HepG2 (cell line): Measurements from ENCODE around the gene FNBP1L. TPM values are rescaled to one million over a fixed set of nuclear protein-coding genes. Genes with fewer than 3 reads are reported as not detected.

Experiments used
- ATAC-seq: fragments of 200-7000 bp; cut with Tn5 transposase; 3 replicates; pipeline ENCODE4 v1.9.1; 2020; ENCODE audit warnings: mild to moderate bottlenecking, moderate library complexity
- BruUV-seq: library from RNA; stranded (reverse); fragments of 400-500 nt; replicated peaks from 2 replicates; lab custom pipeline; 2021; lab: Mats Ljungman, UMichigan
- CTCF ChIA-PET: fragments of 300-600 bp; formaldehyde crosslinking; extraction: SDS; loops from one replicate; lab custom pipeline; 2021; ENCODE audit warnings: low total read pairs, inconsistent platforms, low intra/inter-chr PET ratio; lab: Yijun Ruan, JAX
- POLR2A ChIA-PET: fragments of 350-600 bp; sonication (Branson Sonifier 250); formaldehyde crosslinking; loops from one replicate; lab custom pipeline; 2020; ENCODE audit warnings: antibody characterized with exemption, inconsistent platforms; lab: Yijun Ruan, JAX
- DNase-seq: peaks from one replicate; pipeline ENCODE4 v3.0.0-alpha.2; 2015; ENCODE audit warnings: low spot score
- FAIRE-seq: peaks from 3 replicates; lab custom pipeline; 2011; peaks lifted over from hg19 to GRCh38; lab: Jason Lieb, UNC
- H2AFZ ChIP-seq: one replicate; pipeline ENCODE4 v1.6.1; 2011; ENCODE audit warnings: low read length, inconsistent platforms
- H3K27ac ChIP-seq: fragments of 300-600 bp; 3 replicates; pipeline ENCODE4 v1.8.0; 2011; ENCODE audit warnings: mixed run types, mild to moderate bottlenecking, mixed read lengths, low read length, inconsistent platforms; ENCODE audit not compliant: insufficient read depth; ENCODE audit errors: extremely low read length
- H3K27me3 ChIP-seq, 2 experiments: fragments of 200-600 bp in 1 of 2; 2 replicates in 1 of 2; 3 replicates in 1 of 2; pipeline versions ENCODE4 v1.6.0 to v1.8.0; 2011; ENCODE audit warnings: low read length in 2 of 2, mild to moderate bottlenecking in 2 of 2, moderate library complexity in 2 of 2, inconsistent platforms in 1 of 2; ENCODE audit not compliant: insufficient read depth in 2 of 2, control insufficient read depth in 1 of 2
- H3K36me3 ChIP-seq, 2 experiments: fragments of 200-600 bp in 1 of 2; replicated peaks in 1 of 2; 2 replicates in 1 of 2; 3 replicates in 1 of 2; pipeline versions ENCODE4 v1.5.1 to v1.8.0; 2011; ENCODE audit warnings: low read length in 2 of 2, inconsistent platforms in 1 of 2; ENCODE audit not compliant: insufficient read depth in 2 of 2, control insufficient read depth in 1 of 2
- H3K4me1 ChIP-seq: 2 replicates; pipeline ENCODE4 v1.5.1; 2012; ENCODE audit warnings: low read length, inconsistent platforms; ENCODE audit not compliant: insufficient read depth
- H3K4me2 ChIP-seq: 2 replicates; pipeline ENCODE4 v1.6.0; 2011; ENCODE audit warnings: low read depth, low read length, inconsistent platforms
- H3K4me3 ChIP-seq, 3 experiments: fragments of 200-600 bp in 1 of 3; sonication (generic), shearing (Covaris generic) in 1 of 3; replicated peaks in 1 of 3; 2 replicates each; pipeline ENCODE4 v1.5.1; 2011 to 2016; ENCODE audit warnings: low read length in 3 of 3, inconsistent platforms in 2 of 3, low read depth in 2 of 3, mild to moderate bottlenecking in 2 of 3, control low read depth in 1 of 3, mixed read lengths in 1 of 3; ENCODE audit not compliant: insufficient read depth in 1 of 3
- H3K79me2 ChIP-seq: one replicate; pipeline ENCODE4 v1.6.1; 2011; ENCODE audit warnings: low read length, inconsistent platforms; ENCODE audit not compliant: insufficient read depth
- H3K9ac ChIP-seq: 2 replicates; pipeline ENCODE4 v1.6.0; 2011; ENCODE audit warnings: mild to moderate bottlenecking, low read depth, low read length, inconsistent platforms; ENCODE audit not compliant: insufficient read depth
- H3K9me3 ChIP-seq: 2 replicates; pipeline ENCODE4 v1.5.1; 2012; ENCODE audit warnings: mild to moderate bottlenecking, low read length
- H4K20me1 ChIP-seq: 2 replicates; pipeline ENCODE4 v1.6.0; 2011; ENCODE audit warnings: inconsistent platforms, mild to moderate bottlenecking, low read length, moderate library complexity; ENCODE audit not compliant: insufficient read depth
- ARNT2 ChIP-seq: sonication (generic); formaldehyde crosslinking; IDR thresholded peaks from 2 replicates; pipeline ENCODE4 v1.8.0; 2022; ENCODE audit warnings: mild to moderate bottlenecking, low read depth, missing genetic modification reagents, moderate library complexity
- CEBPG ChIP-seq: IDR thresholded peaks from 2 replicates; pipeline ENCODE4 v1.6.1; 2016
- CREBL2 ChIP-seq: sonication (generic); formaldehyde crosslinking; IDR thresholded peaks from 2 replicates; pipeline ENCODE4 v1.8.1; 2023; ENCODE audit warnings: missing genetic modification reagents, mild to moderate bottlenecking, borderline replicate concordance
- GABPB1 ChIP-seq: IDR thresholded peaks from 2 replicates; pipeline ENCODE4 v1.6.1; 2016; ENCODE audit warnings: mild to moderate bottlenecking, missing genetic modification reagents, moderate library complexity, missing compliant biosample characterization
- GFI1 ChIP-seq: sonication (generic); formaldehyde crosslinking; IDR thresholded peaks from 2 replicates; pipeline ENCODE4 v1.5.0; 2020; ENCODE audit warnings: missing genetic modification reagents, mild to moderate bottlenecking, borderline replicate concordance
- KMT2B ChIP-seq: IDR thresholded peaks from 2 replicates; pipeline ENCODE4 v1.6.1; 2016; ENCODE audit warnings: missing genetic modification reagents, missing compliant biosample characterization
- NBN ChIP-seq: fragments of 450-650 bp; conservative IDR thresholded peaks from 2 replicates; pipeline ENCODE4 v1.6.1; 2017
- NR1H2 ChIP-seq: sonication (generic); formaldehyde crosslinking; IDR thresholded peaks from 2 replicates; pipeline ENCODE4 v1.8.1; 2022; ENCODE audit warnings: low read depth, missing genetic modification reagents, borderline replicate concordance
- PHF20 ChIP-seq: sonication (generic); formaldehyde crosslinking; IDR thresholded peaks from 2 replicates; pipeline ENCODE4 v1.5.0; 2020; ENCODE audit warnings: mild to moderate bottlenecking, missing genetic modification reagents
- RBM39 ChIP-seq: fragments of 200-400 bp; formaldehyde crosslinking; IDR thresholded peaks from one replicate; pipeline ENCODE4 v1.6.1; 2018; ENCODE audit warnings: antibody characterized with exemption, mild to moderate bottlenecking, low read depth, low read length; ENCODE audit not compliant: poor library complexity, severe bottlenecking
- SRY ChIP-seq: sonication (generic); formaldehyde crosslinking; IDR thresholded peaks from 2 replicates; pipeline ENCODE4 v1.8.0; 2022; ENCODE audit warnings: mild to moderate bottlenecking, missing genetic modification reagents
- SYNCRIP ChIP-seq: fragments of 200-400 bp; formaldehyde crosslinking; IDR thresholded peaks from 2 replicates; pipeline ENCODE4 v1.6.1; 2018; ENCODE audit warnings: mild to moderate bottlenecking, low read depth, low read length; ENCODE audit not compliant: insufficient read depth
- TRAFD1 ChIP-seq: sonication (generic); formaldehyde crosslinking; IDR thresholded peaks from 2 replicates; pipeline ENCODE4 v1.5.1; 2020; ENCODE audit warnings: missing genetic modification reagents, mild to moderate bottlenecking, borderline replicate concordance
- ZBTB33 ChIP-seq: sonication (generic); formaldehyde crosslinking; IDR thresholded peaks from 2 replicates; pipeline ENCODE4 v1.4.0; 2020; ENCODE audit warnings: missing genetic modification reagents
- ZMYM4 ChIP-seq: sonication (generic); formaldehyde crosslinking; IDR thresholded peaks from 2 replicates; pipeline ENCODE4 v1.8.1; 2023; ENCODE audit warnings: mild to moderate bottlenecking, missing genetic modification reagents
- ZNF18 ChIP-seq: sonication (generic); formaldehyde crosslinking; IDR thresholded peaks from 2 replicates; pipeline ENCODE4 v1.8.0; 2022; ENCODE audit warnings: mild to moderate bottlenecking, missing genetic modification reagents; ENCODE audit not compliant: insufficient replicate concordance
- ZNF512 ChIP-seq: sonication (generic); formaldehyde crosslinking; IDR thresholded peaks from 2 replicates; pipeline ENCODE4 v1.4.0; 2020; ENCODE audit warnings: mild to moderate bottlenecking, missing genetic modification reagents
- ZNF773 ChIP-seq: sonication (generic); formaldehyde crosslinking; IDR thresholded peaks from 2 replicates; pipeline ENCODE4 v1.4.0; 2020; ENCODE audit warnings: missing genetic modification reagents, borderline replicate concordance
- ZNF780A ChIP-seq: sonication (generic); formaldehyde crosslinking; IDR thresholded peaks from 2 replicates; pipeline ENCODE4 v1.8.0; 2022; ENCODE audit warnings: mild to moderate bottlenecking, missing genetic modification reagents, moderate library complexity
- WGBS: methylation state at CpG from one replicate; pipeline ENCODE4 v1.1.6; 2017; ENCODE audit warnings: low lambda C conversion rate; 5-methylcytosine and 5-hydroxymethylcytosine counted together
- in situ Hi-C: cut with HindIII; loops from 2 replicates; pipeline ENCODE4 v1.10.0; 2017; ENCODE audit warnings: low pct_unique_long_range_greater_than_20kb; ENCODE audit not compliant: extremely low pct_ligation_motif_present
- intact Hi-C: fragments of 100-400 bp; cut with micrococcal nuclease; formaldehyde crosslinking; loops from one replicate; pipeline ENCODE4 v1.10.0; 2022; ENCODE audit not compliant: unreplicated experiment
- polyA plus RNA-seq, 8 experiments: library from polyadenylated mRNA; depleted of rRNA in 3 of 8; stranded (reverse) in 7 of 8; unstranded in 1 of 8; fragments of >200 nt; fragmentation: Illumina TruSeq in 4 of 8; extraction: Trizol in 4 of 8; gene quantifications; 2 replicates each; pipeline versions ENCODE4 v1.2.1 to v1.2.3, GENCODE V29; 2011 to 2016; ENCODE audit warnings: low read depth in 4 of 8, missing spikeins in 1 of 8, mixed read lengths in 1 of 8; ENCODE audit not compliant: insufficient read depth in 1 of 8
- total RNA-seq, 5 experiments: library from RNA; depleted of rRNA; stranded (reverse); fragments of >200 nt; fragmentation: Illumina TruSeq; extraction: Trizol; gene quantifications; 2 replicates each; pipeline ENCODE4 v1.2.3, GENCODE V29; 2016; ENCODE audit warnings: low read depth in 1 of 5

The FNBP1L gene
- total and polyA plus RNA-seq, 2 of the 13 experiments (the other 11 are each of a cell fraction or from before 2014, with no cell fraction given), result 24.1 to 27.1 TPM

GRCh38 chr1:93500275-93500674 is 52.4 kb downstream of the FNBP1L start (continued):
- TF ChIP-seq TRAFD1 (no peak), ARNT2 (CRISPR knock-in tag) (no peak), GFI1 (CRISPR knock-in tag) (no peak), CEBPG (no peak), ZMYM4 (CRISPR knock-in tag) (no peak), PHF20 (no peak), KMT2B (CRISPR knock-in tag) (no peak), ZNF773 (no peak), ZNF780A (CRISPR knock-in tag) (no peak), NBN (no peak), ZNF18 (CRISPR knock-in tag) (no peak)

GRCh38 chr1:93501399-93501798 is 53.5 kb downstream of the FNBP1L start:
- Histone ChIP-seq H3K4me2 (no peak overlapping the region), H3K9me3 (no peaks in the 10 kb centered on the region), H3K4me1 (no peaks in the 10 kb centered on the region), H4K20me1 (no peaks in the 10 kb centered on the region), H3K79me2 (peaks cover 27% of the 10 kb centered on the region), H3K9ac (no peak overlapping the region), H3K27me3 (no peaks in the 10 kb centered on the region), H3K27ac (no peak overlapping the region), H3K36me3 (peaks cover 2 to 7% of the 10 kb centered on the region in 2 experiments; a peak in 4 of 5 replicates), H3K4me3 (no peak overlapping the region), H2AFZ (no peak overlapping the region)
- ATAC-seq (no peak), FAIRE-seq (no peak), DNase-seq (no peak)
- ChIA-PET POLR2A (no interaction called here), CTCF (no interaction called here)
- TF ChIP-seq RBM39, result no peak
- TF ChIP-seq ZNF512, result no peak
- no peak for TF ChIP-seq SRY (CRISPR knock-in tag)
- TF ChIP-seq NR1H2 (CRISPR knock-in tag), result no peak
- no peak for TF ChIP-seq CREBL2 (CRISPR knock-in tag)
- TF ChIP-seq GABPB1 (CRISPR knock-in tag), result no peak
- TF ChIP-seq SYNCRIP, result no peak
- no peak for TF ChIP-seq ZBTB33 (CRISPR knock-in tag)
- intact Hi-C loops (no loop called here), in situ Hi-C loops (no loop called here)
- no TSS peak for BruUV-seq
- 98% methylated on average over 3 of the region's 3 CpGs for WGBS
